ENCODE measurements around the gene SLC12A4.

GRCh38 chr16:67945392-67945933, 23.0 kb downstream of the SLC12A4 start:
- TF ChIP-seq EZH2 (IDR thresholded peaks at IDR 0.05) (no peak), CTCF (IDR thresholded peaks at IDR 0.05) (no peak), EZH2phosphoT487 (IDR thresholded peaks at IDR 0.05) (no peak)

Measured in neural progenitor cell (in vitro differentiated cells).